HG02943 (cell line): ENCODE results near the gene EHD4.

Experiments used
- ATAC-seq: cut with Tn5 transposase; IDR thresholded peaks from one replicate; pipeline ENCODE4 v1.9.1; 2021; ENCODE audit warnings: mild to moderate bottlenecking, low read depth, moderate library complexity; ENCODE audit not compliant: unreplicated experiment

Gene EHD4

GRCh38 chr15:41866872-41867579 lies 105.3 kb downstream of the EHD4 start:
- ATAC-seq = no peak

GRCh38 chr15:41866263-41866703 lies 106.1 kb downstream of the EHD4 start:
- ATAC-seq = no peak

- ATAC-seq = no peak
Measured at GRCh38 chr15:41865490-41866055, 106.8 kb downstream of the EHD4 start.

GRCh38 chr15:41862515-41863116 lies 109.7 kb downstream of the EHD4 start:
- ATAC-seq = no peak

GRCh38 chr15:41861736-41862356 lies 110.5 kb downstream of the EHD4 start:
- ATAC-seq = no peak

- ATAC-seq = no peak
Measured at GRCh38 chr15:41860049-41860828, 112.1 kb downstream of the EHD4 start.

GRCh38 chr15:41858756-41859155 lies 113.6 kb downstream of the EHD4 start:
- no peak for ATAC-seq

- no peak for ATAC-seq
Measured at GRCh38 chr15:41857316-41857715, 115.0 kb downstream of the EHD4 start.

GRCh38 chr15:41856716-41857115 lies 115.6 kb downstream of the EHD4 start:
- ATAC-seq = no peak

GRCh38 chr15:41856262-41856661 lies 116.1 kb downstream of the EHD4 start:
- no peak for ATAC-seq

- no peak for ATAC-seq
Measured at GRCh38 chr15:41855261-41855961, 116.9 kb downstream of the EHD4 start.

GRCh38 chr15:41854443-41854842 lies 117.9 kb downstream of the EHD4 start:
- no peak for ATAC-seq

- ATAC-seq = no peak
Measured at GRCh38 chr15:41853831-41854230, 118.5 kb downstream of the EHD4 start.

- ATAC-seq = no peak
Measured at GRCh38 chr15:41852736-41853590, 119.4 kb downstream of the EHD4 start.

- ATAC-seq = no peak
Measured at GRCh38 chr15:41851755-41852370, 120.5 kb downstream of the EHD4 start.

GRCh38 chr15:41851167-41851523 lies 121.2 kb downstream of the EHD4 start:
- no peak for ATAC-seq

GRCh38 chr15:41850482-41851166 lies 121.7 kb downstream of the EHD4 start:
- no peak for ATAC-seq

GRCh38 chr15:41849861-41850260 lies 122.5 kb downstream of the EHD4 start:
- ATAC-seq = no peak
